HG03439 (cell line): ENCODE data around the gene TTLL3.
"Not testable (repeated sequence)": the region's sequence is repeated elsewhere in the genome, so short reads cannot be mapped to it uniquely, and the experiment has no call there.

Experiments used
- ATAC-seq: cut with Tn5 transposase; IDR thresholded peaks from one replicate; pipeline ENCODE4 v1.9.1; 2021; ENCODE audit warnings: mild to moderate bottlenecking, moderate library complexity; ENCODE audit not compliant: unreplicated experiment

TTLL3 gene

GRCh38 chr3:9864200-9864927 lies 54.3 kb downstream of the TTLL3 start:
- no peak for ATAC-seq

GRCh38 chr3:9865125-9865637 lies 55.1 kb downstream of the TTLL3 start:
- not testable (repeated sequence) for ATAC-seq

GRCh38 chr3:9866639-9867038 lies 56.6 kb downstream of the TTLL3 start:
- ATAC-seq = no peak

GRCh38 chr3:9867106-9867505 lies 57.0 kb downstream of the TTLL3 start:
- ATAC-seq = no peak

DNA sequence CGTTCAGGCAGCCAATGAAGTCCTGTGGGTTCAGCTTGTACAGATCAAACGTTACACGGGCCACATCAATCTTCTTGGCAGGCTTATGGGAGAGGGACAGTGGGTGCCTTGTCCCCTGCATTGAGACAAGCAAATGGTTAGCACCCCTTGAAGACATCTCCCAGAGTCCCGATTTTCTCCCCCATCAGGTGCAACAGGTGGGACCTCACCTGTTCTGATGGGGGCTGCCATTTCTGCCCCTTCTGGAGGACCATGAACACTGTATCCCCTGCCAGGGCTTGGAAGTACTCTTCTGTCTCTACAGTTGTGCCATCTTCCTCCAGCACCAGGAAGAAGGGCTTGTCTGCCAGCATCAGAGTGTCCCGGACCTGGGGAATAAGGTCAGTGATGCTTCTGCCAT lies 59.9 kb downstream of the TTLL3 start:
- ATAC-seq = no peak

DNA sequence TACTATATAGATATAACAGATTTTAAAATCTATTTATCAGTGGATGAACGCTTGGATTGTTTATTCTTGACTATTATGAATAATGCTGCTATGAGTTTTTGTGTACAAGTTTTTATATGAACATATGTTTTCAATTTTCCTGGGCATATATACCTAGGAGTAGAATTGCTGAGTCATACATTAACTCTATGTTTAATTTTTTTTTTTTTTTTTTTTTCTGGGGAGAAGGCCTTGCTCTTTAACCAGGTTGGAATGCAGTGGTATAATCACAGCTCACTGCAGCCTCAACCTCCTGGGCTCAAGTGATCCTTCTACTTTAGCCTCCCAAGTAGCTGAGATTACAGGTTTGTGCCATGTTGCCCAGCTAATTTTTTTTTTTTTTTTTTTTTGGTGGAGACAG lies 60.9 kb downstream of the TTLL3 start:
- ATAC-seq = no peak

- ATAC-seq = not testable (repeated sequence)
Measured at GRCh38 chr3:9872067-9872466, 62.0 kb downstream of the TTLL3 start.

DNA sequence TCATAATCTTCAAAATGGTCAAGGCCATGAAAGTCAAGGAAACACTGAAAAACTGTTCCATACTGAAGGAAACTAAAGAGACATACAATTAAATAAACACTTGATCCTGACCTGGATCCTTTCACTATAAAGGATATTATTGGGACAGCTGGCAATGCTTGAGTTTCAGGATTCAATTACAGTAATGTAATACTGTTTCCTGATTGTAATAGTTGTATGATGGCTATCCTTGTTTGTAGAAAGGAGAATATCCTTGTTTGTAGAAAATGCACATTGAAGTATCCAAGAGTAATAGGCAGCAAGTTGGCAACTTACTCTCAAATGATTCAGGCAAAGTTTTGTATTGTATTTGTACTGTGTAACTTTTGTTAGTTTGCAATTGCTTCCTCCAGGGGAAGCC lies 65.4 kb downstream of the TTLL3 start:
- no peak for ATAC-seq

- ATAC-seq = not testable (repeated sequence)
Measured at GRCh38 chr3:9876255-9876654, 66.2 kb downstream of the TTLL3 start.

- no peak for ATAC-seq
Measured at GRCh38 chr3:9876991-9877390, 66.9 kb downstream of the TTLL3 start.

GRCh38 chr3:9878700-9879099 lies 68.6 kb downstream of the TTLL3 start:
- ATAC-seq = no peak

DNA sequence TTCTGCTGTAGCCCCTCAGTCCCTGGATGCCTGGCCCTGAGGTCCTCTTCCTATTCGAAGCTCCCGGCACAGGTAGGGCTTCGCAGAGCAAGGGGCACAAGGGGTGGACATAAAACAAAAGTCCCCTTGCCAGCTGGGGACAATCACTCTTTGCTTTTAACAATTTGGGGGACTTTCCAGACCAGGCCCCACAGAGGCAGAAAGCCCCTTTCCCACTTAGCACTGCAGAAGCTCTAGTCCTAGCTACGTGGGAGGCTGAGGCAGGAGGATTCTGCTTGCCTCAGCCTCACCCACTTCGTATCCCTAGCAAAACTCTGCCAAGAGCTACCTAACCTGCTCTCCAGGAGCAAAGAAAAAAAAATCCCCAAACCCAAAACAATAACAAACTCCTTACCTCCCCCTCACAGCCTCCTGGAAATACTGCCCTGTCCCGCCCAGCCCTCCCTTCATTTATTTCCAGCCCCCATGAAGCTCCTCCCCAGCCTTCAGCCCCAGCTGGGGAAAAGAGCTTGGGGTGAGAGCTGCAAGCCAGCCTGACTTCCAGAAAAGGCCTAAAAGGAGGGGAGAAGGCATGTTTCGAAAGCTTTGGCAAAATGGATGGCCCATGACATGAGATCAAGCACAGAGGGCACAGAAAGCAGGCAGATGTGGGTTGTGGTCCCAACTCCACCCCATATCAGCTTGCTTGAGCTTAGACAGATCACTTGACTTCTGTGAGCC lies 69.9 kb downstream of the TTLL3 start, which contains the start of gene CIDEC:
TSS of gene CIDEC (minus strand) at position 424 of the 720 bp plus-strand sequence. CDS start 1,767 bp downstream, outside the sequence.
- ATAC-seq = no peak

- no peak for ATAC-seq
Measured at GRCh38 chr3:9881441-9881840, 71.4 kb downstream of the TTLL3 start.

DNA sequence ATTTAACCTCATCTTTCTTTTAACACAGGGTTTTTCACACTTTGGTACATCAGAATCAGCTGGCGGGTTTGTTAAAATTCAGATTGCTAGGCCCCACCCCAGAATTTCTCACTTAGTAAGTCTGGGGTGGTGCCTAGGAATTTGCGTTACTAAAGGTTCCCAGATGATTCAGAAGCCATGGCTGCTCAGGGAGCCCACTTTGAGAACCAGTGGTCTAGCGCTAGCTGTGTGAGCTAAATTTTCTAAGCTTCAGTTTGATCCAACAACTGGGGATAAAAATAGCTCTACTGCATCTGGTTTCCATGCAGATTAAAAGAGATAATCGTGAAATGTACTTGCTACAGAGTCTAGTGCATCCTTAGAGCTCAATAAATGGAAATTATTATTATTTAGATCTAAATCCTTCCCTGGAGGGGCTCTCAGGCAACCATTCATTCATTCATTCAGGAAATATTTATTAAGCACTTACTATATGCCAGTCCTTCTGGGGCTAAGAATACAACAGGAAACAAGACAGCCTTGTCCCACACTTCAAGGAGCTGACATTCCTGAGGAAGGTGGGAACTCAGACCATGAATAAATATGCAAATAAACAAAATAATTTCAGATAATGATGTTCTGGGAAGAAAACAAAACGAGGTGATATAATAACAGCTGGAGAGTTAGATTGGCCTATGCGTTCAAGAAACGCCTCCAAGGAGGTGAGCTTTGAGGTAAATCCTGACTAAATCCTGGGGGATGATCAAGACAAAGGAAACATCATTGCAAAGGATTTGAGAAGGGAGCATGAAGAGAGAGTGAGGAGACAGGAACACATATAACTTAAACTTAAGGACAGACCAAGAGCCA lies 73.9 kb downstream of the TTLL3 start:
- no peak for ATAC-seq

DNA sequence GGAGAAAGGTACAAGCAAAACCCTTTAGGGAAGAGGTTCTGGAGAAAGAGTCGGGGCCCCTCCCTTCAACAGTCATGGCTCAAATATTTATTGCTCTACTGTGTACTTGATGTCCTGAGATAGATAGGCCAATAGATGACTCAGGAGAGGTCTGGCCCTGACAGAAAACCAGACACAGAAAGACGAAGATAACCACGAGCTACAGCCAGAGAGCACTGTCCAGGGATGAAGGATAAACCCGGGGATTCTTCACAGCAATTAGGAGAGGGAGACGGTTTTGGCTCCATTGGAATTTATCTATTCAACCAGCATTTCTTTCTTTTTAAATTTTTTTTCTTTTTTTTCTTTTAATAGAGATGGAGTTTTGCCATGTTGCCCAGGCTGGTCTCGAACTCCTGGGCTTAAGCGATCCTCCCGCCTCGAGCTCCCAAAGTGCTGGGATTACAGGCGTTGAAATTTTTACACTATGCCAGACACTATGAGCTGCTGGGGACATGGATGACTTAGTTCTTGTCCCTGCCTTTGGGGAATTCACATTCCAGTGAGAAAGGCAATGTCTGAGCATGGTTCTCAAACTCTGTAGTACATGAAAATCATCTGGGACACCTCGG lies 74.6 kb downstream of the TTLL3 start:
- no peak for ATAC-seq
